ENCODE measurements around the gene TMEM31. TPM values are rescaled to one million over a fixed set of nuclear protein-coding genes. Genes with fewer than 3 reads are reported as not detected.

TMEM31 gene
- total and polyA plus RNA-seq, 2 donors (not counting 1 experiment from before 2014, with no cell fraction given): 0.25 TPM; not detected in 1

DNA sequence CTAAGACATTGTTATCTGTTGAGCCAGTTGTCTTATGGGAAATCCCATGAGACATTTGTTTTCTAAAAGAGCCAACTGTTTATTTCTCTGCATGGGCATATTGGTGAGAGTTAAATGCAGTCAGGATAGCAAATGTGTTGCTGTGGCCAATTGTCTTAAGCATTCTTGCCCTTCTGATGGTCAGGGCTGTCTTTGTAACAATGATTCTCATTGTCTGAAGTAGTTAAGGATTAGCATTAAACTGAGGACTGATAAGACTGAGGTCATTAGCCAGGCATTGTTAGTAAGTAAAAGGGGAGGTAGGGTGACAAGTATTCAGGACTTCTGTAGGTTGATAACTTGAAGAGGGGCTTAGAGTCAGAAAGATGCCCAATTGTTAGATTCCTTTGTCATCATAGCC, 13.0 kb upstream of the TMEM31 start:
- DNase-seq (no peak), ATAC-seq (ENCODE audit: low read depth) (no peak)
- H3K27ac ChIP-seq (ENCODE audit: low read length in 2 of 2): no peak overlapping the region
- no peak overlapping the region for H3K27ac Mint-ChIP-seq
- TF ChIP-seq, protein P1, sequence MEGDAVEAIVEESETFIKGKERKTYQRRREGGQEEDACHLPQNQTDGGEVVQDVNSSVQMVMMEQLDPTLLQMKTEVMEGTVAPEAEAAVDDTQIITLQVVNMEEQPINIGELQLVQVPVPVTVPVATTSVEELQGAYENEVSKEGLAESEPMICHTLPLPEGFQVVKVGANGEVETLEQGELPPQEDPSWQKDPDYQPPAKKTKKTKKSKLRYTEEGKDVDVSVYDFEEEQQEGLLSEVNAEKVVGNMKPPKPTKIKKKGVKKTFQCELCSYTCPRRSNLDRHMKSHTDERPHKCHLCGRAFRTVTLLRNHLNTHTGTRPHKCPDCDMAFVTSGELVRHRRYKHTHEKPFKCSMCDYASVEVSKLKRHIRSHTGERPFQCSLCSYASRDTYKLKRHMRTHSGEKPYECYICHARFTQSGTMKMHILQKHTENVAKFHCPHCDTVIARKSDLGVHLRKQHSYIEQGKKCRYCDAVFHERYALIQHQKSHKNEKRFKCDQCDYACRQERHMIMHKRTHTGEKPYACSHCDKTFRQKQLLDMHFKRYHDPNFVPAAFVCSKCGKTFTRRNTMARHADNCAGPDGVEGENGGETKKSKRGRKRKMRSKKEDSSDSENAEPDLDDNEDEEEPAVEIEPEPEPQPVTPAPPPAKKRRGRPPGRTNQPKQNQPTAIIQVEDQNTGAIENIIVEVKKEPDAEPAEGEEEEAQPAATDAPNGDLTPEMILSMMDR (IDR thresholded peaks at IDR 0.05): no peak
- no peak for TF ChIP-seq EZH2 (IDR thresholded peaks at IDR 0.05; ENCODE audit: borderline replicate concordance, insufficient read depth, low read depth, low read length, poor library complexity, severe bottlenecking)
- H3K9me3 ChIP-seq (ENCODE audit: control extremely low read depth in 1 of 3, control insufficient read depth in 2 of 3, insufficient read depth in 1 of 3, low read length in 2 of 3): no peaks in the 10 kb centered on the region
- H3K27me3 Mint-ChIP-seq: peaks cover 7% of the 10 kb centered on the region
- CTCF ChIA-PET: no interaction called here
- H3K9ac ChIP-seq (ENCODE audit: low read length): no peak overlapping the region
- H3K27me3 ChIP-seq (replicated peaks in 1 of 4; ENCODE audit: control extremely low read depth in 1 of 4, control insufficient read depth in 3 of 4, insufficient read depth in 4 of 4, low read length in 3 of 4): no peaks in the 10 kb centered on the region
- POLR2A ChIA-PET: no interaction called here
- no peaks in the 10 kb centered on the region for H4K20me1 ChIP-seq (ENCODE audit: control insufficient read depth, insufficient read depth, low read length, poor library complexity, severe bottlenecking)
- no peak overlapping the region for H3K4me3 Mint-ChIP-seq
- H3K9me3 Mint-ChIP-seq (ENCODE audit: insufficient read depth): no peaks in the 10 kb centered on the region
- H3K4me1 Mint-ChIP-seq: no peaks in the 10 kb centered on the region
- H3K36me3 ChIP-seq (replicated peaks in 1 of 2; ENCODE audit: control extremely low read depth in 1 of 2, control insufficient read depth in 1 of 2, extremely low read depth in 1 of 2, insufficient read depth in 2 of 2, low read length in 1 of 2): no peaks in the 10 kb centered on the region
- H3K4me2 ChIP-seq (replicated peaks; ENCODE audit: low read depth, low read length, poor library complexity, severe bottlenecking): no peak overlapping the region
- H3K4me3 ChIP-seq (ENCODE audit: control extremely low read depth in 1 of 5, extremely low read depth in 1 of 5, insufficient read depth in 1 of 5, low read depth in 2 of 5, low read length in 4 of 5): no peak overlapping the region
- H3K79me2 ChIP-seq (ENCODE audit: control insufficient read depth, insufficient read depth, low read length): no peaks in the 10 kb centered on the region
- no peaks in the 10 kb centered on the region for H3K4me1 ChIP-seq (ENCODE audit: control insufficient read depth in 2 of 2, insufficient read depth in 2 of 2, low read length in 2 of 2)
- intact Hi-C loops (cut with micrococcal nuclease): no loop called here
- H2AFZ ChIP-seq (ENCODE audit: insufficient read depth, low read depth, low read length, poor library complexity, severe bottlenecking): no peak overlapping the region

DNA sequence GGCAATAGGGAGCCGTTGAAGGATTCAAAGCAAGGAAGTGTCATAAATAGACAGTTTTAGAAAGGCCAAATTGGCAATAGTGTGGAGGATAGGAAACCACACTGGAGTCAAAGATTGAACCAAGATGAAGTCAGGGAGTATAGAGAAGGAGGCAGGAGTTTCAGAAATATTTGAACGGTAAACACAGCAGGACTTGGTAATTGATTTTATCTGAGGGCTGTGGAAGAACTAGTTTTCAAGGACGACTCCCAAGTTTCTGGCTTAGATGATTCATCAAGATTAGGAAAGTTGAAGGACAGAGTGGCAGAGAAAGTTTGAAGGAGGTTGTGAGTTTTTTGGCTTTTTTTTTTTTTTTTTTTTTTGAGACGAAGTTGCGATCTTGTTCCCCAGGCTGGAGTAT, 11.5 kb upstream of the TMEM31 start:
- intact Hi-C loops (cut with micrococcal nuclease): no loop called here

More for the DNA sequence above, 11.5 kb upstream of the TMEM31 start:
- Histone ChIP-seq H3K36me3 (replicated peaks in 1 of 2; ENCODE audit: control extremely low read depth in 1 of 2, control insufficient read depth in 1 of 2, extremely low read depth in 1 of 2, insufficient read depth in 2 of 2, low read length in 1 of 2) (no peaks in the 10 kb centered on the region), H3K4me3 (ENCODE audit: control extremely low read depth in 1 of 5, extremely low read depth in 1 of 5, insufficient read depth in 1 of 5, low read depth in 2 of 5, low read length in 4 of 5) (no peak overlapping the region), H4K20me1 (ENCODE audit: control insufficient read depth, insufficient read depth, low read length, poor library complexity, severe bottlenecking) (no peaks in the 10 kb centered on the region), H3K4me2 (replicated peaks; ENCODE audit: low read depth, low read length, poor library complexity, severe bottlenecking) (no peak overlapping the region), H3K27me3 (replicated peaks in 1 of 4; ENCODE audit: control extremely low read depth in 1 of 4, control insufficient read depth in 3 of 4, insufficient read depth in 4 of 4, low read length in 3 of 4) (no peaks in the 10 kb centered on the region), H3K27ac (ENCODE audit: low read length in 2 of 2) (no peak overlapping the region), H2AFZ (ENCODE audit: insufficient read depth, low read depth, low read length, poor library complexity, severe bottlenecking) (no peak overlapping the region), H3K9me3 (ENCODE audit: control extremely low read depth in 1 of 3, control insufficient read depth in 2 of 3, insufficient read depth in 1 of 3, low read length in 2 of 3) (no peaks in the 10 kb centered on the region), H3K4me1 (ENCODE audit: control insufficient read depth in 2 of 2, insufficient read depth in 2 of 2, low read length in 2 of 2) (no peaks in the 10 kb centered on the region), H3K79me2 (ENCODE audit: control insufficient read depth, insufficient read depth, low read length) (no peaks in the 10 kb centered on the region), H3K9ac (ENCODE audit: low read length) (no peak overlapping the region)
- DNase-seq (no peak), ATAC-seq (ENCODE audit: low read depth) (no peak)
- Mint-ChIP-seq H3K27ac (no peak overlapping the region), H3K4me1 (no peaks in the 10 kb centered on the region), H3K9me3 (ENCODE audit: insufficient read depth) (no peaks in the 10 kb centered on the region), H3K27me3 (peaks cover 7% of the 10 kb centered on the region), H3K4me3 (no peak overlapping the region)
- 100% methylated on average over 3 of the region's 5 CpGs for WGBS (ENCODE audit: insufficient coverage)
- ChIA-PET POLR2A (no interaction called here), CTCF (no interaction called here)
- TF ChIP-seq, protein P1 (IDR thresholded peaks at IDR 0.05): no peak
- TF ChIP-seq EZH2 (IDR thresholded peaks at IDR 0.05; ENCODE audit: borderline replicate concordance, insufficient read depth, low read depth, low read length, poor library complexity, severe bottlenecking): no peak

Measured in B cell (primary cell).